ENCODE measurements around the gene FLYWCH1.
"Not testable (repeated sequence)": the region's sequence is repeated elsewhere in the genome, so short reads cannot be mapped to it uniquely, and the experiment has no call there.

FLYWCH1 gene

GRCh38 chr16:2904922-2905240 is 6.8 kb upstream of the FLYWCH1 start:
- Histone ChIP-seq H3K9me3 (no peaks in the 10 kb centered on the region), H3K4me3 (ENCODE audit: low read depth, low read length) (peak overlapping the region; percentile 83), H3K4me1 (peaks cover 5% of the 10 kb centered on the region), H3K27me3 (no peaks in the 10 kb centered on the region), H3K36me3 (no peaks in the 10 kb centered on the region)
- no peak for DNase-seq
- no peak for TF ChIP-seq CTCF (IDR thresholded peaks at IDR 0.05; ENCODE audit: low read depth, low read length)

DNA sequence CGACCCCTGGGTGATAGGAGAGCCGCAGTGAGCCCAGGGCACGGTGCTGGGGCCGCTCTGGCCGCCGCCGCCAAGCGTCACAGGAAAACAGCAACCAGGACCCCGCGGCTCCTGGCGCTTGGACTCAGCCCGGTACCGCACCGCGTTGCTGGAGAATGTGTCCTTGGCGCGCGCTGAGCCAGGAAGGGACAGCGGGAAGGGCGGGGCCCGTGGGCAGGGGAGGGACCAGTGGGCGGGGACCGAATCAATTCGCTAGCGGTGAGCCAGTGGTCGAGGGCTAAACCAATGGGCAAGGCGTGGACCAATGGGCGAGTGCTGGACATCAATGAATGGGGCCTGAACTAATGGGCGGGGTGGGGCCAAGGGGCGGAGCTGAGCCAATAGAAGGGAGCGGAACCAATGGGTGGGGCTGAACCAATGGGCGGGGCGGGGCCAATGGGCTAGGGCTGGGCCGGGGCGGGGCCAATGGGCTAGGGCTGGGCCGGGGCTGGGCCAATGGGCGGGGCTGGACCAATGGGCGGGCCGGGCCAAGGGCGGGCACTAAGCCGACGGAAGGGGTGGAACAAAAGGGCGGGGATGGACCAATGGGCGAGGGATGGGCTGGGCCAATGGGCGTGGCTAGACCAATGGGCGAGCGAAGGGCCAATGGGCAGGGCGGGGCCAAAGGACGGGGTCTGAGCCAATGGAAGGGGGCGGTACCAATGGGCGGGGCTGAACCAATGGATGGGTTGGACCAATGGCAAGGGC is 6.3 kb upstream of the FLYWCH1 start:
- H3K36me3 ChIP-seq: no peaks in the 10 kb centered on the region
- H3K4me1 ChIP-seq: peaks cover 5% of the 10 kb centered on the region
- DNase-seq: peak; percentile 100
- no peaks in the 10 kb centered on the region for H3K27me3 ChIP-seq
- H3K9me3 ChIP-seq: no peaks in the 10 kb centered on the region
- H3K4me3 ChIP-seq (ENCODE audit: low read depth, low read length): peak overlapping the region; percentile 83
- no peak for TF ChIP-seq CTCF (IDR thresholded peaks at IDR 0.05; ENCODE audit: low read depth, low read length)

- H3K36me3 ChIP-seq: no peaks in the 10 kb centered on the region
- no peaks in the 10 kb centered on the region for H3K27me3 ChIP-seq
- peak overlapping the region; percentile 43 for H3K4me3 ChIP-seq (ENCODE audit: low read depth, low read length)
- H3K4me1 ChIP-seq: peaks cover 5% of the 10 kb centered on the region
- DNase-seq: no peak
- no peak for TF ChIP-seq CTCF (IDR thresholded peaks at IDR 0.05; ENCODE audit: low read depth, low read length)
- no peaks in the 10 kb centered on the region for H3K9me3 ChIP-seq
Observed at GRCh38 chr16:2905988-2906387, 5.7 kb upstream of the FLYWCH1 start.

GRCh38 chr16:2907084-2907753 is 4.5 kb upstream of the FLYWCH1 start:
- H3K4me3 ChIP-seq (ENCODE audit: low read depth, low read length): peak overlapping the region; percentile 20; the same call in 1 of the 2 replicates
- peak; percentile 60 for DNase-seq
- H3K27me3 ChIP-seq: not testable (repeated sequence)

GRCh38 chr16:2910441-2910969 is 1.2 kb upstream of the FLYWCH1 start:
- H3K9me3 ChIP-seq: no peaks in the 10 kb centered on the region
- H3K4me3 ChIP-seq (ENCODE audit: low read depth, low read length): no peak overlapping the region
- no peaks in the 10 kb centered on the region for H3K27me3 ChIP-seq
- H3K4me1 ChIP-seq: peaks cover 5% of the 10 kb centered on the region
- no peak for DNase-seq
- peaks cover 6% of the 10 kb centered on the region for H3K36me3 ChIP-seq
- no peak for TF ChIP-seq CTCF (IDR thresholded peaks at IDR 0.05; ENCODE audit: low read depth, low read length)

More at GRCh38 chr16:2907084-2907753, 4.5 kb upstream of the FLYWCH1 start:
- H3K36me3 ChIP-seq, H3K9me3 ChIP-seq, H3K4me1 ChIP-seq: not testable (repeated sequence)
- TF ChIP-seq CTCF (IDR thresholded peaks at IDR 0.05; ENCODE audit: low read depth, low read length): peak; percentile 47

Data from BE2C (cell line).